Tibial artery (tissue), 4 donors: ENCODE data around the gene RASA1.
"Not testable (repeated sequence)": the region's sequence is repeated elsewhere in the genome, so short reads cannot be mapped to it uniquely, and the experiment has no call there.

ENCODE experiments used
- DNase-seq, 2 donors: peaks; one replicate each; pipeline ENCODE4 v3.0.0-alpha.2; 2019
- H3K27ac ChIP-seq, 2 donors: fragments of 200-600 bp; sonication (generic) in 1 of 2; 1 replicate in 1 of 2; 2 replicates in 1 of 2; pipeline ENCODE4 v1.5.1; 2018 to 2019; ENCODE audit warnings: mild to moderate bottlenecking in 1 of 2
- H3K27me3 ChIP-seq, 2 donors: fragments of 200-600 bp; sonication (generic) in 1 of 2; one replicate each; pipeline versions ENCODE4 v1.5.1 to v1.6.0; 2016 to 2019
- H3K36me3 ChIP-seq, 3 donors: fragments of 200-600 bp; sonication (generic) in 2 of 3; one replicate each; pipeline ENCODE4 v1.5.1; 2016 to 2019; ENCODE audit warnings: mild to moderate bottlenecking in 2 of 3
- H3K4me1 ChIP-seq, 4 donors: fragments of 200-600 bp; sonication (generic) in 2 of 4; 1 replicate in 3 of 4; 2 replicates in 1 of 4; pipeline ENCODE4 v1.5.1; 2016 to 2019
- H3K4me3 ChIP-seq, 2 donors: fragments of 200-600 bp; sonication (generic) in 1 of 2; 1 replicate in 1 of 2; 2 replicates in 1 of 2; pipeline ENCODE4 v1.5.1; 2018 to 2019; ENCODE audit warnings: mild to moderate bottlenecking in 2 of 2
- H3K9me3 ChIP-seq, 3 donors: fragments of 200-600 bp; sonication (generic) in 1 of 3; one replicate each; pipeline ENCODE4 v1.5.1; 2016 to 2019
- intact Hi-C: fragments of 100-400 bp; cut with DNase I; formaldehyde crosslinking; loops from one replicate; pipeline ENCODE4 v1.15.0; 2023; ENCODE audit warnings: low total_unique reads
- TF ChIP-seq, protein P1 (sequence below), 2 experiments: fragments of 200-600 bp in 1 of 2; fragments of 450-650 bp in 1 of 2; IDR thresholded peaks; one replicate each; pipeline ENCODE4 v1.5.1; 2017 to 2019; ENCODE audit warnings: antibody characterized with exemption in 2 of 2, mild to moderate bottlenecking in 1 of 2, moderate library complexity in 1 of 2

Gene RASA1

DNA sequence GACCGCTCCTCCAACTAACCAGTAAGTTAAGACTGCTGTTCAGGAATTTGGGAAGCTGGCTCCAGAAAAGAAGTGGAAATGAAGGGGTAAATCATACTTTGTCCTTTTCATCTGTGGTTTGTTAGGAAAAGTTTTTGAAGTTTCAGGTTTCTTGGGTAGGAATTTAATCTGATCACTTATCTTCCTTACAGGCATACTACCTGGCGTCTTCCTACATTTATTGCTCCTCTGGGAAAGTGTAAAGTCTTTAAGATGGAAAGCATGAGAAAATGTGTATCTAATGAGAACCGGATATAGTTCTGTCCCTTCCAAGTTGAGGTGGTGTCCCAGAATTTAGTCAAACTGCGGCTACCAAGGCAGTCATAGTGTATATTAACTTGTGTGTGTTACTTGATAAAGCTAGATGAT lies 1.3 kb downstream of the RASA1 start:
- intact Hi-C loops: loop anchor here (10.0 kb wide), 1 partner anchor 146 kb away; the partner anchor contains the start of gene CCNH
- H3K27me3 ChIP-seq: no peaks in the 10 kb centered on the region
- TF ChIP-seq, protein P1, sequence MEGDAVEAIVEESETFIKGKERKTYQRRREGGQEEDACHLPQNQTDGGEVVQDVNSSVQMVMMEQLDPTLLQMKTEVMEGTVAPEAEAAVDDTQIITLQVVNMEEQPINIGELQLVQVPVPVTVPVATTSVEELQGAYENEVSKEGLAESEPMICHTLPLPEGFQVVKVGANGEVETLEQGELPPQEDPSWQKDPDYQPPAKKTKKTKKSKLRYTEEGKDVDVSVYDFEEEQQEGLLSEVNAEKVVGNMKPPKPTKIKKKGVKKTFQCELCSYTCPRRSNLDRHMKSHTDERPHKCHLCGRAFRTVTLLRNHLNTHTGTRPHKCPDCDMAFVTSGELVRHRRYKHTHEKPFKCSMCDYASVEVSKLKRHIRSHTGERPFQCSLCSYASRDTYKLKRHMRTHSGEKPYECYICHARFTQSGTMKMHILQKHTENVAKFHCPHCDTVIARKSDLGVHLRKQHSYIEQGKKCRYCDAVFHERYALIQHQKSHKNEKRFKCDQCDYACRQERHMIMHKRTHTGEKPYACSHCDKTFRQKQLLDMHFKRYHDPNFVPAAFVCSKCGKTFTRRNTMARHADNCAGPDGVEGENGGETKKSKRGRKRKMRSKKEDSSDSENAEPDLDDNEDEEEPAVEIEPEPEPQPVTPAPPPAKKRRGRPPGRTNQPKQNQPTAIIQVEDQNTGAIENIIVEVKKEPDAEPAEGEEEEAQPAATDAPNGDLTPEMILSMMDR (IDR thresholded peaks at IDR 0.05): no peak
- peak overlapping the region; percentile 85 to 94 for H3K27ac ChIP-seq
- no peaks in the 10 kb centered on the region for H3K36me3 ChIP-seq
- H3K4me3 ChIP-seq: peak overlapping the region; percentile 79 to 80
- no peak for DNase-seq
- peaks cover 0 to 35% (median 10%) of the 10 kb centered on the region in 4 donors for H3K4me1 ChIP-seq
- no peaks in the 10 kb centered on the region for H3K9me3 ChIP-seq

DNA sequence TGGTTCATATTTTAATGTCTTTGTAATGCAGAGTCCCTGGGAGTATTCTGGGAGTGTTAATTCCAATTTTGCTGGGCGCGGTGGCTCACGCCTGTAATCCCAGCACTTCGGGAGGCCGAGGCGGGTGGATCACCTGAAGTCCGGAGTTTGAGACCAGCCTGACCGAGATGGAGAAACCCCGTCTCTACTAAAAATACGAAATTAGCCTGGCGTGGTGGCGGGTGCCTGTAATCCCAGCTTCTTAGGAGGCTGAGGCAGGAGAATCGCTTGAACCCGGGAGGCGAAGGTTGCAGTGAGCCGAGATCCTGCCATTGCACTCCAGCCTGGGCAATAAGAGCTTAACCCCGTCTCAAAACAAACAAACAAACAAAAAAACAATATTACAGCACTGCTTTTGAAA lies 3.2 kb downstream of the RASA1 start:
- H3K4me3 ChIP-seq, H3K36me3 ChIP-seq, H3K27ac ChIP-seq, H3K27me3 ChIP-seq, intact Hi-C loops, DNase-seq, H3K9me3 ChIP-seq: not testable (repeated sequence)
- H3K4me1 ChIP-seq: peaks cover 0 to 38% (median 10%) of the 10 kb centered on the region in 4 donors

DNA sequence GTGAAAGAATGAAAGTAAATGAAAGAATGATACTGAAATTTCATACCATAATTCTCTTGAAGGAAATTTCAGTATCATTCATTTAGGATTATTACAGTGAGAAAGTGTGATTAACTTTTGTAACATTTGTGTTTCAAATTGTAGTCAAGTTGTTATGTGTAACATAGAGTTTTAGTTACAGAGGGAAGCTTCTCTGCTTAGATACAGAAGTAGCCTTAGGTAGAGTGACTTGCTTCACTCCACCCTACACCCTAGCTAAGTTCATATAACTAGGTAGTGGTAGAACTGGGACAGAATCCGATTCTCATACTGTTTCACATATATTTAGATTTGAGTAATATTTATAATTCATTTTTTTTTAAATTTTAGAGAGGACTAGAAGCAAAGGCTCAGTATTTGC lies 9.0 kb downstream of the RASA1 start:
- H3K4me1 ChIP-seq: peaks cover 0 to 18% (median 4%) of the 10 kb centered on the region in 4 donors
- no peaks in the 10 kb centered on the region for H3K27me3 ChIP-seq
- TF ChIP-seq, protein P1 (IDR thresholded peaks at IDR 0.05): no peak
- DNase-seq: no peak
- no peaks in the 10 kb centered on the region for H3K9me3 ChIP-seq
- H3K27ac ChIP-seq: no peak overlapping the region
- H3K4me3 ChIP-seq: no peak overlapping the region
- H3K36me3 ChIP-seq: no peaks in the 10 kb centered on the region
- intact Hi-C loops: no loop called here

DNA sequence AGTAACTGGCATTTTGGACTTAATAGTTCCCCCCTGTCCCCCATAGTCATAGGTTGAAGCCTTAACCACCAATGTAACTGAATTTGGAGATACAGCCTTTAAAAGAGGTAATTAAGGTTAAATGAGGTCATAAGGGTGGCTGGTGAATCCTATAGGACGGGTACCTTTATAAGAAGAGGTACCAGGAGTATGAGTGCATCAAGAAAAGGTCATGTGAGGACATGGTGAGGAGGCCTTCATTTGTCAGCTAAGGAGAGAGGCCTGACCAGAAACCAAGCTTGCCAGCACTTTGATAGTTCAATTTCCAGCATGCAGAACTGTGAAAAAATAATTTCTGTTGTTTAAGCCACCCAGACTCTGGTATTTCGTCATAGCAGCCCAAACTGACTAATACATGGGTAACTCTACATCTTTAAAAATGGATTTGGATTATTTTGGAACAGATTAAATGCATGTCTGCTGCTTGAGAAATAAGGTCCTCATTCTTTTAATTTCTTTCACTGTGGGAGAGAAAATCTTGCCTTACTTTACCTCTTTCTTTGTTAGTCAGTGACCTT lies 9.7 kb downstream of the RASA1 start:
- Histone ChIP-seq H3K4me3 (no peak overlapping the region), H3K27me3 (no peaks in the 10 kb centered on the region), H3K9me3 (no peaks in the 10 kb centered on the region), H3K36me3 (no peaks in the 10 kb centered on the region), H3K4me1 (peaks cover 0 to 11% (median 3%) of the 10 kb centered on the region in 4 donors), H3K27ac (no peak overlapping the region)
- intact Hi-C loops: no loop called here
- no peak for DNase-seq
- TF ChIP-seq, protein P1 (IDR thresholded peaks at IDR 0.05): no peak

DNA sequence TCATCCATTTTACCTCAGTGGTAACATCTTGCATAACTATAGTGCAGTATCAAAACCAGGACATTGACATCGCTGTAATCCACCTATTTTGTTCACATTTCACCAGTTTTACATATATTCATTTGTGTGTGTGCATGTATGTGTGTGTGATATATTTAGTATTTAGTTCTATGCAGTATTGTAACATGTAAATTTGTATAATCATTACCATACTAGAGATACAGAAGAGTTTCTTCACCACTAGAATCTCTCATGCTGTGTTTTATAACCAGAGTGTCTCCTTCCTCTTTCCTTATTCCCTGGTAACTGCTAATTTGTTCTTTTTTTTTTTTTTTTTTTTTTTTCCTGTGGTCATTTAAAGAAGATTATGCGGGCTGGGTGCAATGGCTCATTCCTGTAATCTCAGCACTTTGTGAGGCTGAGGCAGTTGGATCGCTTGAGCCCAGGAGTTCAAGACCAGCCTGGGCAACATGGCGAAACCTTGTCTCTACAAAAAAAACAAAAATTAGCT lies 11.0 kb downstream of the RASA1 start:
- H3K27me3 ChIP-seq: no peaks in the 10 kb centered on the region
- TF ChIP-seq, protein P1 (IDR thresholded peaks at IDR 0.05): no peak
- H3K27ac ChIP-seq: no peak overlapping the region

DNA sequence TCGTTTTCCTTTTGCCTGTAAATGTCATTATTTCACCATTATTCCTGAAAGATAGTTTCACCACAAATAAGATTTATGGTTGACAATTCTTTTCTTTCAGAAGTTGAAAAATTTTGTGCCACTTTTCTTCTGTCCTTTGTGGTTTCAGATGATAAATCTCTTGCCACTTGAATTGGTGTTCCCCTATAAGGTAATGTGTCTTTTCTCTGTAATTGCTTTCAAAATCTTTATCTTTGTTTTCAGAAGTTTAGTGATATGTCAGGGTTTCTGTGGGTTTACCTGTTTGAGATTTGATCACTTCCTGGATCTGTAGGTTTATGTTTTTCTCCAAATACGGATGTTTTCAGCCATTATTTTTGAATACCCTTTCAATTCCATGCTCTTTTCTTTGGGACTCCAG lies 14.6 kb downstream of the RASA1 start:
- H3K27ac ChIP-seq: no peak overlapping the region
- intact Hi-C loops: no loop called here
- no peaks in the 10 kb centered on the region for H3K36me3 ChIP-seq
- TF ChIP-seq, protein P1 (IDR thresholded peaks at IDR 0.05): no peak
- no peaks in the 10 kb centered on the region for H3K9me3 ChIP-seq
- no peak for DNase-seq
- H3K4me3 ChIP-seq: no peak overlapping the region
- no peaks in the 10 kb centered on the region for H3K27me3 ChIP-seq
- H3K4me1 ChIP-seq: peaks cover 0 to 7% (median 1%) of the 10 kb centered on the region in 4 donors

More for the DNA sequence above, 11.0 kb downstream of the RASA1 start:
- no peak for DNase-seq
- intact Hi-C loops: no loop called here
- Histone ChIP-seq H3K4me3 (no peak overlapping the region), H3K4me1 (peaks cover 0 to 8% (median 3%) of the 10 kb centered on the region in 4 donors), H3K36me3 (no peaks in the 10 kb centered on the region), H3K9me3 (no peaks in the 10 kb centered on the region)

DNA sequence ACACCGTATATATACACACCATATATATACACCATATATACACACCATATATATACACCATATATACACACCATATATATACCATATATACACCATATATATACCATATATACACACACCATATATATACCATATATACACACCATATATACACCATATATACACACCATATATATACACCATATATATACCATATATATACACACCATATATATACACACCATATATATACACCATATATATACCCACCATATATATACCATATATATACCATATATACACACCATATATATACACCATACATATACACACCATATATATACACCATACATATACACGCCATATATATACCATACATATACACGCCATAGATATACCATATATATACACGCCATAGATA lies 19.6 kb downstream of the RASA1 start:
- DNase-seq, H3K36me3 ChIP-seq, H3K4me3 ChIP-seq, intact Hi-C loops, H3K27me3 ChIP-seq, H3K9me3 ChIP-seq, H3K27ac ChIP-seq: not testable (repeated sequence)
- peaks cover 0 to 25% (median 6%) of the 10 kb centered on the region in 4 donors for H3K4me1 ChIP-seq
